HG02798 (cell line): ENCODE measurements around the gene UBE2M.

ENCODE experiments used
- ATAC-seq: cut with Tn5 transposase; IDR thresholded peaks from one replicate; pipeline ENCODE4 v1.9.1; 2021; ENCODE audit warnings: mild to moderate bottlenecking; ENCODE audit not compliant: unreplicated experiment, poor library complexity

Gene UBE2M

DNA sequence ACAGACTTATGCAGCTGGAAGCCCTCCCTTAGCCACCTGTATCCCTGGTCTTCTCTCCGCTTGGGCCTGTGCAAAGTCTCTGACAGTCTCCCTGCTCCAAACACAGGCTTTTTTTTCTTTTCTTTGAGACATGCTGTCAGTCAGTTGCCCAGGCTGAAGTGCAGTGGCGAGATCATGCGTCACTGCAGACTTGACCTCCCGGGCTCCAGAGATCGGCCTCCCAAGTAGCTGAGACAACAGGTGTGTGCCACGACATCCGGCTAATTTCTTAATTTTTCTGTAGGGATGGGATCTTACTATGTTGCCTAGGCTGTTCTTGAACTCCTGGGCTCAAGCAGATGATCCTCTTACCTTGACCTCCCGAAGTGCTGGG is 13.2 kb upstream of the UBE2M start:
- ATAC-seq: no peak

DNA sequence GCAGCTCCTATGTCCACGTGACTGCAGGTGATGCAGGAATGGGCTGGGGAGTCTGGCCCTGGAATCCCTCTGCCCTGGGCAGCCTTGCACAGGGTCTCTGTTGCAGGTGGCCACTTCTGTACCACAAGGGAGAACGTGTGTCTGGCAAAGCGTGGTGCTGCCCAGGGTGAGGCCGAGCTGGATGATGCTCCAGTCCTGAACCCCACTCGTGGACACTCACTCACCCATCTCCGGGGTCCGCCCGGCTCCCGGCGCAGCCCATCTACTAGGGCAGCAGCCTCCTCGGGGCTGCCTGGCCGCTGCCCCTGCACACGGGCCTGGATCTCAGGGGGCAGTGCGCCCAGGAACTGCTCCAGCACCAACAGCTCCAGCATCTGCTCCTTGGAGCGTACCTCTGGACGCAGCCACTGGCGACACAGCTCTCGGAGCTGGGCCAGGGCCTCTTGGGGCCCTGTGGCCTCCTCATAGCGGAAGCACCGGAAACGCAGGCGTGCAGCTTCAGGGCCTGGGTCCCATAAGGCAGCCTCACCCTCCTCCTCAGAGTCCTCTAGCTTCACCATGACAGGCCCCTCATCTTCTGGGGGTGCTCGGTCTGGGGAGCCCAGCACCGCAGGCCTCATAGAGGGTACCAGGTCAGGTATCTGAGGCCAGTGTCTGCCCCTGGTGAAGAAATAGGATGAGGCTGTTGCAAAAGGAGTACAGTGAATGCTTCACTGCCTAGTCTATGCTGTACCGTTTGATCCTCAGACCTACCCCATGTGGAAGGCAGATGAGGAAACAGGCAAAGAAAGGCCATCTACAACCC is 12.6 kb upstream of the UBE2M start:
- no peak for ATAC-seq

DNA sequence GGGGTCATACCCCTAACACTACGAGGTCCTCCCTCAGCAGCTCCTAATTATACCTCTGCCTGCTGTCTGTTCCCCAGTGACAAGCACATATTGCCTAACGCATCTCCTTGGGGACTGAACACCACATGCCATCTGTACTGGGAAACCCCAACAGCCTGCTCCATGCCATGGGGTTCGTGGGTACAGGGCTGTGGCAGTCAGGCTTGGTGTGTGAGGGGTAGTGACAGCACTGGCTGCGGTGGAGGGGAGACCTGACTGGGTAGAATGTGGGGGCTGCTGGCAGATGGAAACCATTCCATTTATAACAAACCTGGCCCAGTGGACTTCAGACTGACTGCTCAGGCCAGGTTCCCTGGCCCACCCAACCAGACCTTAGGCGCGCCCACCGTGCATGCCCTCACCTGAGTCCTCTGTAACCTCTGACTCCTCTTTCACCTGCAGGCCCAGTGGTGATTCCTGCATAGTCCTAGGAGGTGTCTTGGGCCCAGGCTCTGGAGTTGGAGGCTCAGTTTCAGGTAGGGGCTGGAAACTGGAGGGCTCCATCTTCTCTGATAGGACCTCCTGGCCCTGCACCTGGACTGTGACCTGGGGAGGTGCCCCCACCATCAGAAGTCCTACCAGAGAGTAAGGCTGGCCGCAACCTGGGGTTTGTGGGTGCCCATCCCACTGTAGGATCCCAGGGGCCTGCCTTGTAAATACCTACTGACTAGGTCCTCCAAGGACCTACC is 11.7 kb upstream of the UBE2M start:
- no peak for ATAC-seq

DNA sequence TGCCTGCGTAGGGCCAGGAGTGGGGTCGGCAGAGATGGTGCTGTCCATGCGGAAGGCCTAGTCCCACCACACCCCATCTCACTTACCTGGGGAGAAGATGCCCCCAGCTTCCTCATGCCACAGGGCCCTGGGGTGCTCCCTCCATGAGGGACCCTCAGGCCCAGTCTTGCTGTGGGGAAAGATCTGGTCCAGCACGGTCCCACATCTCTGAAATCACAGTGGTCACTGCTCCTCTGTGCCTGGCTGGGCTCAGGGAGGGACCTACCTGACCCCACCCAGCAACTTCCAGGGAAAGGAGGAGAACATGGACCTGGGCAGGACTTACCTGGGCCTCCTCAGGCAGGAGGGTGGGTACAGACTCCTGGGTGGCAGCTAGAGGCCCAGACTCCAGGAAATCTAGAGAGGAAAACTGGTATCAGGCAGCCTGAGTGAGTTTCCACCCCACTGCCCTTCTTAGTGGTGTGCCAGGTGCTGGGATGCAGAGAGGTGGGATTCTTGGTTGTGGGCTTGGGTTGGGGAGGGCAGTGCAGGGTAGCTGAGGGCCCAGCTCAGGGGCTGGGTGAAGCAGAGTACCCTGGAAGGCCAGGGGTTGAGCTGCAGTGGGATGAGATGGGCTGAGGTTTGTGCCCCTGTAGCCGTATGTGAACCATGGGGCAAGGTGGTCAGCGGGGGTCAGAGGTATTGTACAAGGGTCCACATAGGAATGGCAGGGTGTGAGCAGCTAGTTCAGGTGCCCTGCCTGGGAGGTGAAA is 11.0 kb upstream of the UBE2M start:
- ATAC-seq: no peak

- ATAC-seq: no peak
These were observed 10.2 kb upstream of the UBE2M start for GRCh38 chr19:58568453-58569130.

GRCh38 chr19:58566989-58567388 is 8.6 kb upstream of the UBE2M start:
- no peak for ATAC-seq

GRCh38 chr19:58563823-58564222 is 5.4 kb upstream of the UBE2M start:
- ATAC-seq: no peak

DNA sequence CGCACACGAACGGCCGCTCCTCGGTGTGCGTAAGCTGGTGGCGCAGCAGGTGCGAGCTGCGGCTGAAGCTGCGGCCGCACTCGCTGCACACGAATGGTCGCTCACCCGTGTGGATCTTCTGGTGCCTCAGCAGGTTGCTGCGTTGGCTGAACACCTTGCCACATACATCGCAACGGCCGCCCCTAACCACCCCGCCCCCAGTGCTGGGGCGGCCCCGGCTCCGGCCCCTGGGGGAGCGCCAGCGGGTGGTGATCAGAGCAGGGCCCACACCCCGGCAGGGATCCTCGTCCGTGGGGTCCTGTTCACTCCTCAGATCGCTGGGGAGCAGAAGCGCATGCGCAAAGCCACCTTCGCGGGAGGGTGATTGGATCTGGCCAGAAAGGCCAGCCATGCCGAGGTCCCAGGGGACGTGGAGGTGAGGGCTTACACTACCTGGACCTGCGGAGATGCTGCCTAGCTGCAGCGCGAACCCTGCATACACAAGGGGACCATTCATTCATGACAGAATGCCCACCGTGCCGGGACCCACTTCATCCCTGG is 4.7 kb upstream of the UBE2M start:
- ATAC-seq: no peak

DNA sequence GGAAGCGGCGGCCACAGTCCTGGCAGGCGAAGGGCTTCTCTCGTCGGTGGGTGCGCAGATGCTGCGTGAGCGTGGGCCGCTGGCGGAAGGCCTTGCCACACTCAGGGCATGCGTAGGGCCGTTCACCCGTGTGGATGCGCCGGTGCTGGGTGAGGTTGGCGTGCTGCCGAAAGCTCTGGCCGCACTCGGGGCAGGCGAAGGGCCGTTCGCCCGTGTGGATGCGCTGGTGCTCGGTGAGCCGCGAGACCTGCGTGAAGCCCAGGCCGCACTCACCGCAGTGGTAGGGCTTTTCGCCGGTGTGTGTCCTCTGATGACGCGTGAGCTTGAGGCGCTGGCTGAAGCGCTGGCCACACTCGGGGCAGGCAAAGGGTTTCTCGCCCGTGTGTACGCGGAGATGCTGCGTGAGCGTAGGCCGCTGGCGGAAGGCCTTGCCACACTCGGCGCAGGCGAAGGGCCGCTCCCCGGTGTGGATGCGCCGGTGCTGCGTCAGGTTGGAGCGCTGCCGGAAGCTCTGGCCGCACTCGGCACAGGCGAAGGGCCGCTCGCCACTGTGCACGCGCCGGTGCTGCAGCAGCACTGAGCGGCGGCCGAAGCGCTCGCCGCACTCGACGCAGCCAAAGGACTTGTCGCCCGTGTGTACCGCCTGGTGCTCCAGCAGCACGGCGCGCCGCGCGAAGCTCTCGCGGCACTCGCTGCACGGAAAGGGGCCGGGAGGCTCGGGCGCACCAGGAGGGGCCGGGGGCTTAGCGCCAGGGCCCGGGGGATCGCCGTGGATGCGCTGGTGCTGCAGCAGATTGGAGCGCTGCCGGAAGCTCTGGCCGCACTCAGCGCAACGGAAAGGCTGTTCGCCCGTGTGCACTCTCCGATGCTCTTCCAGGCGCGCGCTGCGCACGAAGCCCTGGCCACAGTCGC is 4.0 kb upstream of the UBE2M start:
- ATAC-seq: no peak

DNA sequence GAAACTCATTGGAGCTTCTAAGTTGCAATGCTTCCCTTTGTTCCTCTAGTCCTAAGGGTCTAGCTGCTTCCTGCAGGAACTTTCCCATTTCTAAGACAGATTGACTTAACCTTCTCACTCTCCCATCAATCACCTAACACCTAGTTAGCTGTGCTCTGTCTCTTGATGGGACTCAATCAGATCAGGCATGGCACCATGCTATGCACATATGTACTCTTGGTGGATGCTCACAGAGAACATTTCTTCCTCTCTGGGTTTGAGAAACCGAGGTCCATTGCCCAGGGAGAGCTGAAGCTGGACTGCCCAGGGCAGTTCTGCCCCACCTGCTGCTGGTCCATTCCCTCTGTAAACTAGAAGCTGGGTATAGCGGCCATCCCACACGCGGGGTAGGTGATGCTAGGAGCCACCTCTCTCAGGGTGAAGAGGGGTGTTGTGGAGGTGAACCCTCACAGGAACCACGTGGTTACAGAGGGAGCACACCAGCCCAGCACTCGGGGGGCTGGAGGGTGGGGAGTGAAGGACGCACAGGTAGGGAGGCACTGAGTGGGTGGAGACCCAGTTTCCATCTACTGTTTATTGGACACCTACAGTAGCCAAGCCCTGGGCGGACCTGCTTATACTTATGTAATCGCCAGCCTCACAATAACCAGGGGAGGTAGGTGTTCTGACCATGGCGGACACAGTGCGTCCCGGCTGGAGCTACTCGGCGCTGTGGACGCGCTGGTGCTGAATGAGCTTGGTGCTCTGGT is 3.1 kb upstream of the UBE2M start:
- ATAC-seq: no peak

GRCh38 chr19:58560921-58561320 is 2.5 kb upstream of the UBE2M start:
- no peak for ATAC-seq

- ATAC-seq: no peak
These were observed 1.8 kb upstream of the UBE2M start for GRCh38 chr19:58560007-58560887.

- peak; percentile 26 for ATAC-seq
These were observed 1.0 kb upstream of the UBE2M start for GRCh38 chr19:58559275-58560006.

DNA sequence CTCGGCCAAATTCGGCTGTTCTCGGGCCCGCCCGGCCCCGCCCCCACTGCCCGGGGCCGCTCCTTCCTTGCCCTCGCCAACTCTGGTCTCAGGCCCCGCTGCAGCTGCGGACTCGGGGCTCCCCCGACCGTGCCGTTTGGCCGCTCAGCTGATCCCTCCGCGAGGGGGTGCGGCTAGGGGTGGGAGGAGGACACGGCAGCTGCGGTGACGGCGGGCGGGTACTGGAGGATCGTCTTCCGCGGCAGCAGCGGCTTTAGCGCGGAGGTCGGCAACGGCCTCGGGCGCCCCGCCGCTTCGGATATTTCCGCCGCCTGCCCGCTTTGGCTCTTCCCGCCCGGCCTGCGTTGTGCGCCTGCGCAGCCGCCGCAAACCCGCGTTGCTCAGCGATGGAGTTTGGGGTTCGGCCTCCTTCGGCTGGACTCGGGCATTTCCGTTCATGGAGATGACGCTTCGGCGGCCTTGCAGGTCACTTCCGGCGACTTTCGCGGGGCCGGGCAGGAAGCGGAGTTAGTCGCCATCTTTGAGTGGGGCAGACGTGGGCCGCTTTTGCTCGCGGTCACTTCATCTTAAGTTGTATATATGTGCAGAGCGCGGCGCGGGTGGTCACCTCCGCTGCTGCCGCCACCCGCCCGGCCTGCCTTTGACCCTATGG is 338 bp upstream of the UBE2M start:
- peak; percentile 62 for ATAC-seq

DNA sequence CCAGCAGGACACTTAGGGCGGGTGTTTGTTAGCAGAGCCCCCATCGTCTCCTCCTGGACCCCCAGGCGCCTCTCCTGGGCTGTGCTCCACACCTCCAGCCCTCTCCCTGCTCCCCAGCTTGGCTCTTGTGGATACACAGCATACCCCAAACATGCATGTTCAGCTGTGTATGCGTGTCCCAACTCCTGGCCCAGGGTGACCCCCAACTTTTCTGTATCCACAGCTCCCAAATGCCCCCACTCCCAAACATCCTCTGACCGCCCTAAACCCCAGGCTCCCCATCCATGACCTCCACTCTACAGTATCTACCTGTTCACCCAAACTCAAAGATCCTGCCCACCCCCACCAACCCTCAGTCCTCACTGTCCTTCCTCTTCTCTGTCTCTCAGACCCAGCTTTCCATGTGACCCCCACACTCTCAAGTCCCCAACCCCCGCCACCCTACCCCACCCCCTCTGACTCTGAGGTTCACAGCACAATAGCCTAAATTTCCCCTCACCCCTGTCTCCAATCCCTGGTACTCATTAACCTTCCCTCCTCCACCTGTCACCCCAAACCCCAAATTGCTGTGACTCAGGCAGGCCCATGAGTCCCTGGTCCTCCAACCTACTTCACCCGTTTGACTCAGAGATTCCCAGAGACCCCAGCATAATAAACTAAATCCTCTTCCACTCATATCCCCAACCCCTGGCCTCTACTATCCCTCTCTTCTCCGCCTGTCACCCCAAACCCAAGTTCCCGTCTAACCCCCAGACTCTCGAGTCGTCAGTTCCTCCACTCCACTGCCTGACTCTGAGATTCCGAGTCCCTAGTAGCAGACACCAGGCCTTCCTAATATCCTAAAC is 968 bp downstream of the UBE2M start:
- ATAC-seq: no peak
